ENCODE measurements around the gene CISD3. TPM values are rescaled to one million over a fixed set of nuclear protein-coding genes. Genes with fewer than 3 reads are reported as not detected.

Gene CISD3
- total and polyA plus RNA-seq, 2 of the 8 experiments (the other 6 are each of a cell fraction or from before 2014, with no cell fraction given): 9.4 to 11.1 TPM

DNA sequence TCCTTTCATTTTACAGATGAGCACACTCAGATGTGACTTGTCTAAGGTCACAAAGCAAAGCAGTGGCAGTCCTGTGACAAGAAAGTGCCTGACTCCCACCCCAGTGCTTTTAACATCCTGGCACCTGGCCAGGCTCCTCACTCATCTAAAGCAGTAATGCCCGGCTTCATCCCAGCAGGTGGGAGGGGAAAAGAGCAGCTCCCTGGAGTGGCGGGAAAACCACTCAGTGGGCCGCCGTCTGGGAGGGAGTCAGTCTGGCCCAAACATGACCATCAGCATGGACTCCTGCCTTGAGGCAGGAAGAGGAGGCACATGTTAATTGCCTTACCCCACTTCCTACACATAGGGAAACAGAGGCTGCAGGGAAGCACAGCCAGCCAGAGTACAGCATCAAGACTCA is 15.4 kb downstream of the CISD3 start:
- 56% methylated on average over 4 of the region's 4 CpGs; no CpG with 5 or more reads in 1 of the 2 experiments for WGBS, 2 experiments (ENCODE audit: extremely low coverage in 1 of 2, insufficient coverage in 1 of 2, insufficient read length in 1 of 2, insufficient replicate concordance in 2 of 2, low coverage in 1 of 2, low lambda C conversion rate in 2 of 2, missing lambda C conversion rate in 1 of 2)
- FAIRE-seq: no peak
- H2AK5ac ChIP-seq (ENCODE audit: low read depth, low read length): 0 out of 2 replicates have a peak overlapping the region, but pooled peaks have one; percentile 53

More for the DNA sequence above, 15.4 kb downstream of the CISD3 start:
- Histone ChIP-seq H3K4me2 (ENCODE audit: insufficient read depth in 1 of 2, low read depth in 2 of 2, low read length in 2 of 2) (peak overlapping the region; percentile 84 to 89), H2BK5ac (ENCODE audit: low read depth, low read length) (peak overlapping the region; percentile 77; the same call in 1 of the 2 replicates), H3K9me3 (ENCODE audit: insufficient read depth in 2 of 2, low read depth in 1 of 2, low read length in 1 of 2) (no peaks in the 10 kb centered on the region), H2BK15ac (ENCODE audit: low read length) (no peak overlapping the region), H4K8ac (ENCODE audit: extremely low read depth, insufficient read depth, low read length) (no peak overlapping the region), H3K79me2 (ENCODE audit: control insufficient read depth in 1 of 2, insufficient read depth in 2 of 2, low read length in 2 of 2) (peaks cover 45 to 68% of the 10 kb centered on the region in 2 experiments), H3K27me3 (replicated peaks in 1 of 4; ENCODE audit: control insufficient read depth in 3 of 4, extremely low read depth in 1 of 4, insufficient read depth in 3 of 4, low read length in 3 of 4) (peaks cover 0 to 5% (median 2%) of the 10 kb centered on the region in 4 experiments; a peak in 4 of 7 replicates), H3K18ac (ENCODE audit: extremely low read depth, low read length) (no peak overlapping the region), H3K56ac (replicated peaks; ENCODE audit: insufficient read length, low read depth, low read length) (no peak overlapping the region), H3K9ac (replicated peaks in 1 of 4; ENCODE audit: extremely low read depth in 1 of 4, low read depth in 3 of 4, low read length in 3 of 4) (no peak overlapping the region), H3K23ac (ENCODE audit: insufficient read length) (no peak overlapping the region), H4K91ac (replicated peaks; ENCODE audit: insufficient read length, low read length) (no peak overlapping the region), H3K4me3 (ENCODE audit: extremely low read depth in 1 of 4, insufficient read depth in 2 of 4, low read depth in 3 of 4, low read length in 4 of 4) (peak overlapping the region in 1 of 4 experiments; percentile 90; a peak in 4 of 8 replicates), H4K20me1 (replicated peaks in 1 of 2; ENCODE audit: control insufficient read depth in 1 of 2, insufficient read depth in 2 of 2, low read length in 2 of 2) (peaks cover 41 to 42% of the 10 kb centered on the region in 2 experiments), H3K23me2 (ENCODE audit: low read depth, low read length) (peaks cover 34% of the 10 kb centered on the region), H2BK20ac (ENCODE audit: low read length) (no peak overlapping the region), H4K5ac (ENCODE audit: insufficient read length, low read depth, low read length) (no peak overlapping the region), H3K27ac (ENCODE audit: low read depth, low read length) (no peak overlapping the region), H3K4ac (replicated peaks; ENCODE audit: insufficient read length, low read depth, low read length) (no peak overlapping the region), H2AFZ (ENCODE audit: low read length) (no peak overlapping the region), H3K36me3 (ENCODE audit: control insufficient read depth in 2 of 4, insufficient read depth in 4 of 4, low read length in 3 of 4) (no peaks in the 10 kb centered on the region), H3K4me1 (replicated peaks in 1 of 4; ENCODE audit: control insufficient read depth in 3 of 4, insufficient read depth in 4 of 4, low read length in 3 of 4) (peaks cover 7 to 37% (median 22%) of the 10 kb centered on the region in 4 experiments), H3K14ac (ENCODE audit: insufficient read length) (no peak overlapping the region), H3K79me1 (ENCODE audit: low read depth, low read length) (peaks cover 24% of the 10 kb centered on the region), H2BK120ac (replicated peaks; ENCODE audit: low read depth, low read length) (no peak overlapping the region), H2BK12ac (ENCODE audit: low read depth, low read length) (no peak overlapping the region)
- ChIA-PET CTCF (ENCODE audit: partially characterized antibody) (interaction anchor here (0.9 to 4.6 kb wide), 5 partner anchors 11 to 55 kb away, joined by 3 to 40 read pairs (median 4); partner anchors contain the start of gene CISD3), POLR2A (ENCODE audit: partially characterized antibody) (interaction anchor here (1.0 to 4.8 kb wide), 7 partner anchors 8 to 125 kb away, joined by 3 to 40 read pairs (median 8); partner anchors contain the start of genes CISD3 and MLLT6)
- no peak for DNase-seq (ENCODE audit: low read depth in 1 of 2, low spot score in 2 of 2)
- no peak for TF ChIP-seq RBBP5 (IDR thresholded peaks at IDR 0.05; ENCODE audit: borderline replicate concordance, low read depth, low read length)
- TF ChIP-seq JUND (IDR thresholded peaks at IDR 0.05; ENCODE audit: low read length): no peak
- no peak for TF ChIP-seq BRCA1 (IDR thresholded peaks at IDR 0.05; ENCODE audit: low read depth, low read length)
- no peak for TF ChIP-seq SIN3A (conservative IDR thresholded peaks at IDR 0.05 in 1 of 2, IDR thresholded peaks at IDR 0.05 in 1 of 2; ENCODE audit: low read depth in 1 of 2, low read length in 2 of 2)
- TF ChIP-seq SAP30 (IDR thresholded peaks at IDR 0.05; ENCODE audit: insufficient read depth, insufficient replicate concordance, low read length): no peak
- no peak for TF ChIP-seq SRF (IDR thresholded peaks at IDR 0.05; ENCODE audit: low read depth, low read length)
- TF ChIP-seq, protein P1, sequence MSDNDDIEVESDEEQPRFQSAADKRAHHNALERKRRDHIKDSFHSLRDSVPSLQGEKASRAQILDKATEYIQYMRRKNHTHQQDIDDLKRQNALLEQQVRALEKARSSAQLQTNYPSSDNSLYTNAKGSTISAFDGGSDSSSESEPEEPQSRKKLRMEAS (IDR thresholded peaks at IDR 0.05): no peak
- TF ChIP-seq NANOG (IDR thresholded peaks at IDR 0.05; ENCODE audit: insufficient read depth, low read depth, low read length, poor library complexity, severe bottlenecking): no peak
- TF ChIP-seq SUZ12 (IDR thresholded peaks at IDR 0.05; ENCODE audit: low read length): no peak
- no peak for TF ChIP-seq TEAD4 (IDR thresholded peaks at IDR 0.05; ENCODE audit: low read depth, low read length)

Data from H1 (cell line).